T-helper 1 cell treated with Interleukin-12 subunit alpha and Interleukin-12 subunit beta and Interleukin-4 antibody, amounts not matched to agents 30 μg/mL and 1 μg/mL, for 36 hours (primary cell): ENCODE results near the gene DTNB.
"Not testable (repeated sequence)": the region's sequence is repeated elsewhere in the genome, so short reads cannot be mapped to it uniquely, and the experiment has no call there.

ENCODE experiments used
- H3K27ac Mint-ChIP-seq: one replicate; pipeline ENCODE4 v1.8.0; 2021; ENCODE audit warnings: mild to moderate bottlenecking, mixed read lengths
- H3K27me3 Mint-ChIP-seq: one replicate; pipeline ENCODE4 v1.8.0; 2021; ENCODE audit warnings: low read depth, mixed read lengths
- H3K36me3 Mint-ChIP-seq: one replicate; pipeline ENCODE4 v1.8.0; 2021; ENCODE audit warnings: low read depth, mixed read lengths
- H3K4me1 Mint-ChIP-seq: one replicate; pipeline ENCODE4 v1.8.0; 2021; ENCODE audit warnings: low read depth, mixed read lengths
- H3K4me3 Mint-ChIP-seq: one replicate; pipeline ENCODE4 v1.8.0; 2021; ENCODE audit warnings: mild to moderate bottlenecking, moderate library complexity, mixed read lengths
- H3K9me3 Mint-ChIP-seq: one replicate; pipeline ENCODE4 v1.8.0; 2021; ENCODE audit warnings: mixed read lengths

DTNB gene

GRCh38 chr2:25572638-25573037, 100.7 kb downstream of the DTNB start:
- H3K36me3 Mint-ChIP-seq = peaks cover 8% of the 10 kb centered on the region
- H3K27ac Mint-ChIP-seq = no peak overlapping the region
- no peaks in the 10 kb centered on the region for H3K4me1 Mint-ChIP-seq
- no peaks in the 10 kb centered on the region for H3K9me3 Mint-ChIP-seq
- H3K27me3 Mint-ChIP-seq = no peaks in the 10 kb centered on the region
- no peak overlapping the region for H3K4me3 Mint-ChIP-seq

- Mint-ChIP-seq H3K27ac (no peak overlapping the region), H3K9me3 (no peaks in the 10 kb centered on the region), H3K36me3 (peaks cover 4% of the 10 kb centered on the region), H3K27me3 (no peaks in the 10 kb centered on the region), H3K4me3 (no peak overlapping the region), H3K4me1 (peaks cover 13% of the 10 kb centered on the region)
These were observed 103.1 kb downstream of the DTNB start for GRCh38 chr2:25570161-25570845.

- peaks cover 5% of the 10 kb centered on the region for H3K36me3 Mint-ChIP-seq
- peaks cover 13% of the 10 kb centered on the region for H3K4me1 Mint-ChIP-seq
- no peaks in the 10 kb centered on the region for H3K9me3 Mint-ChIP-seq
- H3K4me3 Mint-ChIP-seq = no peak overlapping the region
- peak overlapping the region; percentile 22 for H3K27ac Mint-ChIP-seq
- H3K27me3 Mint-ChIP-seq = no peaks in the 10 kb centered on the region
These were observed 106.0 kb downstream of the DTNB start for GRCh38 chr2:25567406-25567805.

GRCh38 chr2:25566694-25567093, 106.7 kb downstream of the DTNB start:
- H3K36me3 Mint-ChIP-seq = peaks cover 12% of the 10 kb centered on the region
- peak overlapping the region; percentile 52 for H3K27ac Mint-ChIP-seq
- H3K4me1 Mint-ChIP-seq = peaks cover 19% of the 10 kb centered on the region
- no peaks in the 10 kb centered on the region for H3K9me3 Mint-ChIP-seq
- H3K27me3 Mint-ChIP-seq = no peaks in the 10 kb centered on the region
- H3K4me3 Mint-ChIP-seq = peak overlapping the region; percentile 6

GRCh38 chr2:25566094-25566493, 107.3 kb downstream of the DTNB start:
- no peak overlapping the region for H3K4me3 Mint-ChIP-seq
- no peak overlapping the region for H3K27ac Mint-ChIP-seq
- H3K9me3 Mint-ChIP-seq = no peaks in the 10 kb centered on the region
- no peaks in the 10 kb centered on the region for H3K27me3 Mint-ChIP-seq
- peaks cover 24% of the 10 kb centered on the region for H3K4me1 Mint-ChIP-seq
- H3K36me3 Mint-ChIP-seq = peaks cover 15% of the 10 kb centered on the region

GRCh38 chr2:25561136-25561850, 112.1 kb downstream of the DTNB start:
- peaks cover 30% of the 10 kb centered on the region for H3K36me3 Mint-ChIP-seq
- no peaks in the 10 kb centered on the region for H3K27me3 Mint-ChIP-seq
- H3K9me3 Mint-ChIP-seq = peaks cover 4% of the 10 kb centered on the region
- peak overlapping the region; percentile 58 for H3K27ac Mint-ChIP-seq
- H3K4me3 Mint-ChIP-seq = no peak overlapping the region
- peaks cover 52% of the 10 kb centered on the region for H3K4me1 Mint-ChIP-seq

GRCh38 chr2:25559148-25559547, 114.2 kb downstream of the DTNB start:
- peaks cover 34% of the 10 kb centered on the region for H3K36me3 Mint-ChIP-seq
- H3K27ac Mint-ChIP-seq = peak overlapping the region; percentile 91
- peaks cover 52% of the 10 kb centered on the region for H3K4me1 Mint-ChIP-seq
- H3K4me3 Mint-ChIP-seq = no peak overlapping the region
- H3K27me3 Mint-ChIP-seq = no peaks in the 10 kb centered on the region
- peaks cover 4% of the 10 kb centered on the region for H3K9me3 Mint-ChIP-seq

- Mint-ChIP-seq H3K4me3 (peak overlapping the region; percentile 38), H3K4me1 (peaks cover 52% of the 10 kb centered on the region), H3K27me3 (no peaks in the 10 kb centered on the region), H3K36me3 (peaks cover 36% of the 10 kb centered on the region), H3K9me3 (peaks cover 4% of the 10 kb centered on the region), H3K27ac (peak overlapping the region; percentile 91)
These were observed 115.1 kb downstream of the DTNB start for GRCh38 chr2:25558262-25558661.

- peaks cover 54% of the 10 kb centered on the region for H3K4me1 Mint-ChIP-seq
- peaks cover 4% of the 10 kb centered on the region for H3K9me3 Mint-ChIP-seq
- H3K36me3 Mint-ChIP-seq = peaks cover 35% of the 10 kb centered on the region
- peak overlapping the region; percentile 91 for H3K27ac Mint-ChIP-seq
- no peaks in the 10 kb centered on the region for H3K27me3 Mint-ChIP-seq
- no peak overlapping the region for H3K4me3 Mint-ChIP-seq
These were observed 116.0 kb downstream of the DTNB start for GRCh38 chr2:25557179-25558036.

GRCh38 chr2:25552318-25552717, 121.1 kb downstream of the DTNB start:
- Mint-ChIP-seq H3K27me3 (no peaks in the 10 kb centered on the region), H3K9me3 (no peaks in the 10 kb centered on the region), H3K4me3 (no peak overlapping the region), H3K36me3 (peaks cover 20% of the 10 kb centered on the region), H3K27ac (no peak overlapping the region), H3K4me1 (peaks cover 29% of the 10 kb centered on the region)

- Mint-ChIP-seq H3K36me3 (peaks cover 10% of the 10 kb centered on the region), H3K27me3 (no peaks in the 10 kb centered on the region), H3K4me1 (peaks cover 19% of the 10 kb centered on the region), H3K4me3 (no peak overlapping the region), H3K27ac (no peak overlapping the region), H3K9me3 (no peaks in the 10 kb centered on the region)
These were observed 122.1 kb downstream of the DTNB start for GRCh38 chr2:25551316-25551715.

- not testable (repeated sequence) for H3K9me3 Mint-ChIP-seq, H3K27ac Mint-ChIP-seq, H3K27me3 Mint-ChIP-seq, H3K4me3 Mint-ChIP-seq, H3K36me3 Mint-ChIP-seq
- peaks cover 18% of the 10 kb centered on the region for H3K4me1 Mint-ChIP-seq
These were observed 123.8 kb downstream of the DTNB start for GRCh38 chr2:25549571-25549970.

GRCh38 chr2:25548601-25549000, 124.8 kb downstream of the DTNB start:
- Mint-ChIP-seq H3K27ac (no peak overlapping the region), H3K9me3 (no peaks in the 10 kb centered on the region), H3K36me3 (peaks cover 5% of the 10 kb centered on the region), H3K27me3 (no peaks in the 10 kb centered on the region), H3K4me3 (no peak overlapping the region), H3K4me1 (peaks cover 18% of the 10 kb centered on the region)

- Mint-ChIP-seq H3K4me1 (peaks cover 12% of the 10 kb centered on the region), H3K27ac (no peak overlapping the region), H3K36me3 (peaks cover 5% of the 10 kb centered on the region), H3K4me3 (no peak overlapping the region), H3K9me3 (no peaks in the 10 kb centered on the region), H3K27me3 (no peaks in the 10 kb centered on the region)
These were observed 126.5 kb downstream of the DTNB start for GRCh38 chr2:25546852-25547251.
